Smooth muscle cell (in vitro differentiated cells): Measurements from ENCODE around the gene DNAI7. TPM values are rescaled to one million over a fixed set of nuclear protein-coding genes. Genes with fewer than 3 reads are reported as not detected.
A peak's percentile ranks its signal among the peaks of the same experiment; 100 is the strongest.

Source experiments
- DNase-seq: peaks from one replicate; lab custom pipeline; 2025; ENCODE audit not compliant: unreplicated experiment; lab: John Stamatoyannopoulos, UW
- H2AFZ ChIP-seq: fragments of 200-600 bp; sonication (generic); 2 replicates; pipeline ENCODE4 v1.6.0; 2016; ENCODE audit warnings: antibody characterized with exemption, low read depth, mild to moderate bottlenecking
- H3F3A ChIP-seq: fragments of 200-600 bp; sonication (generic); 2 replicates; pipeline ENCODE4 v1.6.0; 2017; ENCODE audit warnings: antibody characterized with exemption, low read depth
- H3K27ac ChIP-seq: fragments of 200-600 bp; sonication (generic); 2 replicates; pipeline ENCODE4 v1.5.1; 2016; ENCODE audit warnings: low read depth, mild to moderate bottlenecking
- H3K27me3 ChIP-seq: fragments of 200-600 bp; sonication (generic); 2 replicates; pipeline ENCODE4 v1.6.1; 2016; ENCODE audit warnings: low read depth, mild to moderate bottlenecking
- H3K36me3 ChIP-seq: fragments of 200-600 bp; sonication (generic); 2 replicates; pipeline ENCODE4 v1.5.1; 2016; ENCODE audit warnings: low read depth
- H3K4me1 ChIP-seq: fragments of 200-600 bp; sonication (generic); 2 replicates; pipeline ENCODE4 v1.5.1; 2016; ENCODE audit warnings: low read depth
- H3K4me2 ChIP-seq: fragments of 200-600 bp; sonication (generic); 2 replicates; pipeline ENCODE4 v1.6.0; 2016; ENCODE audit warnings: mild to moderate bottlenecking
- H3K4me3 ChIP-seq: fragments of 200-600 bp; sonication (generic); 2 replicates; pipeline ENCODE4 v1.5.1; 2016; ENCODE audit warnings: mild to moderate bottlenecking
- H3K79me2 ChIP-seq: fragments of 200-600 bp; sonication (generic); 2 replicates; pipeline ENCODE4 v1.6.0; 2016; ENCODE audit warnings: low read depth, mild to moderate bottlenecking
- H3K9ac ChIP-seq: fragments of 200-600 bp; sonication (generic); 2 replicates; pipeline ENCODE4 v1.6.0; 2016; ENCODE audit warnings: low read depth
- H3K9me3 ChIP-seq: fragments of 200-600 bp; sonication (generic); replicated peaks from 2 replicates; pipeline ENCODE4 v1.5.1; 2016; ENCODE audit warnings: low read depth
- H4K20me1 ChIP-seq: fragments of 200-600 bp; sonication (generic); 2 replicates; pipeline ENCODE4 v1.6.0; 2016; ENCODE audit warnings: low read depth
- WGBS: methylation state at CpG from one replicate; pipeline ENCODE4 v1.1.7; 2016; ENCODE audit warnings: low lambda C conversion rate; 5-methylcytosine and 5-hydroxymethylcytosine counted together
- polyA plus RNA-seq: library from polyadenylated mRNA; unstranded; fragments of >200 nt; fragmentation: Nextera tagmentation; extraction: Ambion mirVana; gene quantifications from 2 replicates; pipeline ENCODE4 v1.2.1, GENCODE V29; 2016
- total RNA-seq: library from RNA; depleted of rRNA; stranded (reverse); fragments of >200 nt; gene quantifications from 2 replicates; pipeline ENCODE4 v1.2.3, GENCODE V29; 2014
- TF ChIP-seq, protein P1 (sequence below): fragments of 200-600 bp; sonication (generic); IDR thresholded peaks from 2 replicates; pipeline ENCODE4 v1.5.1; 2017; ENCODE audit warnings: borderline replicate concordance, mild to moderate bottlenecking, antibody characterized with exemption; ENCODE audit not compliant: insufficient read depth, poor library complexity, severe bottlenecking

The DNAI7 gene
- total and polyA plus RNA-seq, 2 experiments from 2014 or later = not detected

- Histone ChIP-seq H3K9me3 (no peaks in the 10 kb centered on the region), H3K79me2 (peaks cover 62% of the 10 kb centered on the region), H3K4me3 (no peak overlapping the region), H3K4me1 (peaks cover 2% of the 10 kb centered on the region), H3K4me2 (no peak overlapping the region), H3K9ac (no peak overlapping the region), H3F3A (no peaks in the 10 kb centered on the region), H3K27me3 (no peaks in the 10 kb centered on the region), H2AFZ (no peak overlapping the region), H4K20me1 (peaks cover 67% of the 10 kb centered on the region), H3K27ac (no peak overlapping the region), H3K36me3 (peaks cover 16% of the 10 kb centered on the region)
- TF ChIP-seq, protein P1, sequence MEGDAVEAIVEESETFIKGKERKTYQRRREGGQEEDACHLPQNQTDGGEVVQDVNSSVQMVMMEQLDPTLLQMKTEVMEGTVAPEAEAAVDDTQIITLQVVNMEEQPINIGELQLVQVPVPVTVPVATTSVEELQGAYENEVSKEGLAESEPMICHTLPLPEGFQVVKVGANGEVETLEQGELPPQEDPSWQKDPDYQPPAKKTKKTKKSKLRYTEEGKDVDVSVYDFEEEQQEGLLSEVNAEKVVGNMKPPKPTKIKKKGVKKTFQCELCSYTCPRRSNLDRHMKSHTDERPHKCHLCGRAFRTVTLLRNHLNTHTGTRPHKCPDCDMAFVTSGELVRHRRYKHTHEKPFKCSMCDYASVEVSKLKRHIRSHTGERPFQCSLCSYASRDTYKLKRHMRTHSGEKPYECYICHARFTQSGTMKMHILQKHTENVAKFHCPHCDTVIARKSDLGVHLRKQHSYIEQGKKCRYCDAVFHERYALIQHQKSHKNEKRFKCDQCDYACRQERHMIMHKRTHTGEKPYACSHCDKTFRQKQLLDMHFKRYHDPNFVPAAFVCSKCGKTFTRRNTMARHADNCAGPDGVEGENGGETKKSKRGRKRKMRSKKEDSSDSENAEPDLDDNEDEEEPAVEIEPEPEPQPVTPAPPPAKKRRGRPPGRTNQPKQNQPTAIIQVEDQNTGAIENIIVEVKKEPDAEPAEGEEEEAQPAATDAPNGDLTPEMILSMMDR = peak; percentile 66
- 65% methylated on average over 6 of the region's 6 CpGs for WGBS
- no peak for DNase-seq
Observed at GRCh38 chr12:25241167-25242020, 46.4 kb upstream of the DNAI7 start.

GRCh38 chr12:25236626-25237025, 41.7 kb upstream of the DNAI7 start:
- Histone ChIP-seq H3K36me3 (peaks cover 5% of the 10 kb centered on the region), H4K20me1 (peaks cover 53% of the 10 kb centered on the region), H3K79me2 (peaks cover 66% of the 10 kb centered on the region), H3F3A (no peaks in the 10 kb centered on the region), H3K4me3 (no peak overlapping the region), H3K4me2 (peak overlapping the region; percentile 69), H3K27ac (peak overlapping the region; percentile 76), H2AFZ (no peak overlapping the region), H3K4me1 (peaks cover 5% of the 10 kb centered on the region), H3K27me3 (no peaks in the 10 kb centered on the region), H3K9ac (no peak overlapping the region), H3K9me3 (no peaks in the 10 kb centered on the region)
- no peak for DNase-seq
- TF ChIP-seq, protein P1 = no peak
- WGBS = 88% methylated on average over 4 of the region's 4 CpGs

DNA sequence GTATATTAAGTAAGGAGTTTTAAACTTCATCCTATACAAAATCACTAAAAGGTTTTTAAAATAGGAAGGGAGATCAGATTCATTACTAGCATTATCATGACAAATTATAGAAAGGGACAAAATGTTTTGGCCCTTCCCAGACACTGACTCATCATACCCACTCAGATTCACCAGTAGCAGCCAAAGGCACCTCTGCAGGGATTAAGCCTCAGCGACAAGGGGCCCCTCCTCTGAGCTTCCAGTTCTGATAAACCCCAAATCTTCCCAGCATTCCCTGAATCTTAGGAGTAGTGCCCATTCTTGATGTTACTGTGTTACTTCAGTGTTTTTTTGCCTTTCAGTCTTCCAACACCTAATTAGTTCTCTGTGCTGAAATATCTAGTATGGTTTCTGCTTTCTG, 41.2 kb upstream of the DNAI7 start:
- H3K4me3 ChIP-seq = no peak overlapping the region

More for the DNA sequence above, 41.2 kb upstream of the DNAI7 start:
- no peaks in the 10 kb centered on the region for H3K27me3 ChIP-seq
- TF ChIP-seq, protein P1 = no peak
- peak overlapping the region; percentile 76 for H3K27ac ChIP-seq
- peak overlapping the region; percentile 28 for H3K9ac ChIP-seq
- peaks cover 70% of the 10 kb centered on the region for H3K79me2 ChIP-seq
- H4K20me1 ChIP-seq = peaks cover 51% of the 10 kb centered on the region
- H2AFZ ChIP-seq = no peak overlapping the region
- no peaks in the 10 kb centered on the region for H3F3A ChIP-seq
- peaks cover 5% of the 10 kb centered on the region for H3K4me1 ChIP-seq
- peak overlapping the region; percentile 69 for H3K4me2 ChIP-seq
- H3K9me3 ChIP-seq = no peaks in the 10 kb centered on the region
- no peak for DNase-seq
- H3K36me3 ChIP-seq = peaks cover 5% of the 10 kb centered on the region
- WGBS = 10% methylated on average over 1 of the region's 1 CpG
